Lung (tissue), 12 donors: ENCODE measurements around the gene PCDH18. TPM values are rescaled to one million over a fixed set of nuclear protein-coding genes. Genes with fewer than 3 reads are reported as not detected.
"Not testable (repeated sequence)": the region's sequence is repeated elsewhere in the genome, so short reads cannot be mapped to it uniquely, and the experiment has no call there.

ENCODE experiments used
- ATAC-seq: fragments of 200-7000 bp; cut with Tn5 transposase; one replicate; pipeline ENCODE4 v1.9.1; 2020; ENCODE audit warnings: moderate number of reproducible peaks; ENCODE audit not compliant: insufficient read depth, low FRiP score
- DNase-seq, 3 donors: peaks; one replicate each; pipeline ENCODE4 v3.0.0-alpha.2; 2013 to 2017
- H3K27ac ChIP-seq, 2 donors: one replicate each; pipeline ENCODE4 v1.5.1; 2013; ENCODE audit warnings: mild to moderate bottlenecking in 2 of 2, moderate library complexity in 2 of 2, control low read depth in 1 of 2, inconsistent platforms in 1 of 2, low read depth in 1 of 2, low read length in 1 of 2
- H3K27me3 ChIP-seq, 3 donors: one replicate each; pipeline ENCODE4 v1.5.1; 2013; ENCODE audit warnings: low read length in 2 of 3; ENCODE audit not compliant: control insufficient read depth in 3 of 3, insufficient read depth in 3 of 3
- H3K36me3 ChIP-seq, 4 donors: one replicate each; pipeline ENCODE4 v1.5.1; 2013; ENCODE audit warnings: low read length in 4 of 4, mild to moderate bottlenecking in 1 of 4, moderate library complexity in 1 of 4; ENCODE audit not compliant: control insufficient read depth in 4 of 4, insufficient read depth in 4 of 4
- H3K4me1 ChIP-seq, 5 donors: one replicate each; pipeline ENCODE4 v1.5.1; 2013; ENCODE audit warnings: low read length in 5 of 5, mild to moderate bottlenecking in 2 of 5, moderate library complexity in 1 of 5; ENCODE audit not compliant: control insufficient read depth in 5 of 5, insufficient read depth in 5 of 5
- H3K4me3 ChIP-seq: one replicate; pipeline ENCODE4 v1.5.1; 2013; ENCODE audit warnings: mild to moderate bottlenecking, control low read depth, moderate library complexity
- H3K9ac ChIP-seq, 2 donors: one replicate each; pipeline ENCODE4 v1.5.1; 2013; ENCODE audit warnings: low read length in 2 of 2, control low read depth in 1 of 2; ENCODE audit not compliant: insufficient read depth in 1 of 2
- H3K9me3 ChIP-seq, 4 donors: one replicate each; pipeline ENCODE4 v1.5.1; 2013; ENCODE audit warnings: low read length in 3 of 4, mild to moderate bottlenecking in 1 of 4, moderate library complexity in 1 of 4; ENCODE audit not compliant: control insufficient read depth in 4 of 4, insufficient read depth in 3 of 4
- CTCF ChIP-seq: IDR thresholded peaks from 2 replicates; pipeline ENCODE4 v1.5.1; 2012; ENCODE audit warnings: mild to moderate bottlenecking; ENCODE audit errors: control extremely low read depth, extremely low read depth
- WGBS, 2 donors: extraction: QIAGEN DNeasy Blood & Tissue Kit; methylation state at CpG; one replicate each; pipeline ENCODE4 v1.1.7; 2013; 5-methylcytosine and 5-hydroxymethylcytosine counted together
- polyA plus RNA-seq, 2 donors: library from polyadenylated mRNA; stranded (reverse); fragments of 200-250 nt; gene quantifications; one replicate each; pipeline ENCODE4 v1.2.1, GENCODE V29; 2013
- total RNA-seq, 2 donors: library from RNA; depleted of rRNA in 1 of 2; stranded (reverse); fragments of >200 nt in 1 of 2; gene quantifications; one replicate each; pipeline ENCODE4 v1.2.1, GENCODE V29; 2014 to 2021
- donor health status: control.
- donor health status: control.
- donor health status: Bipolar disorder and iron deficiency.
- donor health status: healthy.
- donor health status: DM: yes; HTN: yes; CAD: no.

PCDH18 gene
- total and polyA plus RNA-seq, 4 donors: 1.7 to 106 (median 4.8) TPM

- peak in 1 of 3 donors; percentile 18 for DNase-seq
- Histone ChIP-seq H3K27ac (no peak overlapping the region), H3K4me1 (peaks cover 0 to 6% (median 0%) of the 10 kb centered on the region in 5 donors), H3K36me3 (no peaks in the 10 kb centered on the region), H3K9me3 (no peaks in the 10 kb centered on the region), H3K9ac (no peak overlapping the region), H3K4me3 (no peak overlapping the region), H3K27me3 (no peaks in the 10 kb centered on the region)
- no peak for ATAC-seq
- TF ChIP-seq CTCF: no peak
- WGBS, 2 donors: 77 to 83% methylated on average over 6 of the region's 6 CpGs
Measured at GRCh38 chr4:137502339-137503129, 29.8 kb downstream of the PCDH18 start.

- ATAC-seq, H3K36me3 ChIP-seq, H3K4me3 ChIP-seq, H3K9ac ChIP-seq, DNase-seq, H3K27ac ChIP-seq, H3K9me3 ChIP-seq, H3K27me3 ChIP-seq, H3K4me1 ChIP-seq: not testable (repeated sequence)
- WGBS, 2 donors: 82% methylated on average over 20 to 27 of the region's 29 CpGs
Measured at GRCh38 chr4:137496267-137496666, 36.0 kb downstream of the PCDH18 start.

- no peak overlapping the region for H3K9ac ChIP-seq
- H3K27me3 ChIP-seq: no peaks in the 10 kb centered on the region
- no peaks in the 10 kb centered on the region for H3K4me1 ChIP-seq
- DNase-seq (no peak), ATAC-seq (no peak)
- 82 to 86% methylated on average over 2 of the region's 2 CpGs for WGBS, 2 donors
- H3K27ac ChIP-seq: no peak overlapping the region
- H3K36me3 ChIP-seq: no peaks in the 10 kb centered on the region
- no peak overlapping the region for H3K4me3 ChIP-seq
- TF ChIP-seq CTCF: no peak
- H3K9me3 ChIP-seq: no peaks in the 10 kb centered on the region
Measured at GRCh38 chr4:137495578-137495977, 36.7 kb downstream of the PCDH18 start.

- not testable (repeated sequence) for H3K4me1 ChIP-seq, H3K36me3 ChIP-seq, ATAC-seq, H3K27ac ChIP-seq, H3K9ac ChIP-seq, H3K27me3 ChIP-seq, H3K4me3 ChIP-seq, H3K9me3 ChIP-seq
- 55 to 74% methylated on average over 11 of the region's 11 CpGs for WGBS, 2 donors
- peak in 1 of 3 donors; percentile 9 for DNase-seq
Measured at GRCh38 chr4:137483313-137483959, 48.9 kb downstream of the PCDH18 start.

- DNase-seq, H3K36me3 ChIP-seq, H3K4me3 ChIP-seq, H3K27me3 ChIP-seq, H3K9me3 ChIP-seq, H3K27ac ChIP-seq, H3K9ac ChIP-seq, ATAC-seq: not testable (repeated sequence)
- peaks cover 2 to 13% (median 3%) of the 10 kb centered on the region in 5 donors for H3K4me1 ChIP-seq
- 87 to 92% methylated on average over 5 of the region's 5 CpGs for WGBS, 2 donors
Measured at GRCh38 chr4:137479657-137480056, 52.6 kb downstream of the PCDH18 start.
